GM18498 (cell line): ENCODE measurements around the gene OR2T34.
A peak's percentile ranks its signal among the peaks of the same experiment; 100 is the strongest.
"Not testable (repeated sequence)": the region's sequence is repeated elsewhere in the genome, so short reads cannot be mapped to it uniquely, and the experiment has no call there.

Source experiments
- ATAC-seq: cut with Tn5 transposase; IDR thresholded peaks from one replicate; pipeline ENCODE4 v1.9.1; 2021; ENCODE audit warnings: mild to moderate bottlenecking, moderate library complexity; ENCODE audit not compliant: unreplicated experiment

The OR2T34 gene, protein sequence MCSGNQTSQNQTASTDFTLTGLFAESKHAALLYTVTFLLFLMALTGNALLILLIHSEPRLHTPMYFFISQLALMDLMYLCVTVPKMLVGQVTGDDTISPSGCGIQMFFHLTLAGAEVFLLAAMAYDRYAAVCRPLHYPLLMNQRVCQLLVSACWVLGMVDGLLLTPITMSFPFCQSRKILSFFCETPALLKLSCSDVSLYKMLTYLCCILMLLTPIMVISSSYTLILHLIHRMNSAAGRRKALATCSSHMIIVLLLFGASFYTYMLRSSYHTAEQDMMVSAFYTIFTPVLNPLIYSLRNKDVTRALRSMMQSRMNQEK

DNA sequence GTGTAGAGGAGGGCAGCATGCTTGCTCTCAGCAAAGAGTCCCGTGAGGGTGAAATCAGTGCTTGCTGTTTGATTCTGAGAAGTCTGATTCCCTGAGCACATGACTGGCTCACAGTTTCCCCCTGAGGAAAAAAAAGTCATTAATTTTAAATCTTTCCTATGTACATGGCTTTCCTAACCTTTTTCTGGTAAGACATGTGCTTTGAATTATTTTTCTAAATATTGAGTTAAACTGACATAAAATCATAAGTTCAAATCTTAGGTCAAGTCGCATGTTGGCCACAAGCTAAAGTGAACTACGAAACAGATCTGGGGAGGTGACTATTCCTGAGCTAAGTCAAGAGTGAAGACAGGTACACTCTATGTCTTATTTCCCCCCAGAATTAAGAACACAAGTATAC is at the start of gene OR2T34:
OR2T34 (minus strand) TSS at position 101 of the 400 bp plus-strand sequence; CDS start at position 101, 0 bp downstream.
- not testable (repeated sequence) for ATAC-seq

DNA sequence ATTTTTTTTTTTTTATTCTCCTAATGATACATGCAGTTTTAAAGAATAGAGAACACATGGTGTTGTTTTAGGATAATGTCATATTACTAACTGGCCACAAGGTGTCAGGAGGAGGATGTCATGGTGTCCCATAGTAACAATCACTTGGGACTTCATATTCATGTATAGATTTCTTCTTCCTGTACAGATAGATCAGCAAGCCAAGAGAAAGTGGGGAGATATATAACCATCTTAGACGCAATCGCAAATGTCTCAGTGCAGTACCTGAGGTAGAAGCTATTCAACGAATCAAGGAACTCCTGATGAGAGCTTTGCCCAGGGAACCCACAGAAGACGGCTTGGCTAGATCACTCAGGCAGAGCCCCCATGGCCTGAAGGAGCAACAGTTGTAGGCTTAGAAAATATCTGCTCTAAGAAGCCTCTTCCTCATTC is 48.0 kb upstream of the OR2T34 start:
- peak; percentile 88 for ATAC-seq

DNA sequence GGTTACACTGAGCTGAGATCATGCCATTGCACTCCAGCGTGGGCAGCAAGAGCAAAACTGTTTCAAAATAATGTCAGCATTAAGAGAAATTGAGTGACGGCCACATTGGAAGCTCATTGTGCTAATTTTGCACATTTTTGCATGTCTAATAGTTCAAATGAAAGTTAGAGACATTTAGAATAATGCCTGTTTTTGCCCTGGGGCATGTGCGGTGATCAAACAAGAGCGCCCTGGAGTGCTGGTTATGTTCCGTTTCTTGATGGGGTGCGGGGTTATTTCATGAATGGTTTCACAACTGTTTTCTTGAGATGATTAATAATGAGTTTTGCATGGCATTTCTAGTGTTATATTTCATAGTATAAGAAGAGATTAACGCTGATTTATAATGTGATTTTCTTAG is 47.2 kb upstream of the OR2T34 start:
- no peak for ATAC-seq

DNA sequence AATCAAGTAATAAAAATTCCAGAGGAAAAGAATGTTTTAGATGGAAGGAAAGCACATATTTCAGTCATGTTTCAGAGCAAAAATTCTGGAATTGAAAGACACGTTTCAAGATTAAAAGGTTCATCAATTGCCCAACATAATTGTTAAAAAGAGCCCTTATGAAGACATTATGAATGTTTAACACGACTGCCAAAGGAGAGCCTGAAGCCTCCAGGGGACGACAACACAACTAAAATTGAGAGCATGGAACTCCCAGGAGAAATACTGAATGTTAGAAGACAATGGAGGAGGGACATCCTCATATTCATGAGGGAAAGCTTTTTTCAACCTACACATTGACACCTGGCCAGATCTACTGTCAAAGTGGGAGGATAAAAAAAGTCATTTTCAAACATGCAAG is 44.3 kb upstream of the OR2T34 start:
- ATAC-seq, result no peak

DNA sequence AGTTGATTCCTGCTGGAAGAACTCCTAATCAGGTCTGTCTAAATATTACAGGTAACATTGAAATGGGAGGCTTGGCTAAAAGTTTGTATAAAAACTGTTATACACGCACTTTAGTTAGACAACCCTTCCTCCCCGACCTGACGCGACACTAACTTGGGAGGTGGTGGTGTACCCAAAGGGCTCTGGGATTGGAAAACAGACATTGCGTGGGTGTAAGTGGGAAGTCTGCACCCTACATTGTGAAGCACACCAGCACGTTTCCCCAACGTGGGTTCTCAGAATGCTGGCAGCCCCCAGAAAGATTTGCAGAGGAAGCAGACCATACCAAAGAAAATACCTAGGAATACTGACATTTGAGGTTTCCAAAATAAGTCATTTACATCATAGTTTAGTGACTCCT is 43.6 kb upstream of the OR2T34 start:
- ATAC-seq, result no peak

DNA sequence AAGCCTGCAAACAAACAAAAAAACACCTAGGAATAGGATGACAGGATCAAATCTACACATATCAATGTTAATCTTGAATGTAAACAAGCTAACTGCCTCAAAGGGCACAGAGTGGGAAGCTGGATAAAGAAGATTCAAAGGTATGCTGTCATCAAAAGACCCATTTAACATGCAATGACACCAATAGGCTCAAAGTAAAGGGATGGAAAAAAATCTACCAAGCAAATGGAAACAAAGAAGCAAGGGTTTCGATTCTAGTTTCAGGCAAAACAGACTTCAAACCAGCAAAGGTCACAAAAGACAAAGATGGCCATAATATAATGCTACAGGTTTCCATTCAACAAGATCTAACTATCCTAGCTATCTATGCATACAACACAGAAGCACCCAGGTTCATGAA is 39.2 kb upstream of the OR2T34 start:
- no peak for ATAC-seq

DNA sequence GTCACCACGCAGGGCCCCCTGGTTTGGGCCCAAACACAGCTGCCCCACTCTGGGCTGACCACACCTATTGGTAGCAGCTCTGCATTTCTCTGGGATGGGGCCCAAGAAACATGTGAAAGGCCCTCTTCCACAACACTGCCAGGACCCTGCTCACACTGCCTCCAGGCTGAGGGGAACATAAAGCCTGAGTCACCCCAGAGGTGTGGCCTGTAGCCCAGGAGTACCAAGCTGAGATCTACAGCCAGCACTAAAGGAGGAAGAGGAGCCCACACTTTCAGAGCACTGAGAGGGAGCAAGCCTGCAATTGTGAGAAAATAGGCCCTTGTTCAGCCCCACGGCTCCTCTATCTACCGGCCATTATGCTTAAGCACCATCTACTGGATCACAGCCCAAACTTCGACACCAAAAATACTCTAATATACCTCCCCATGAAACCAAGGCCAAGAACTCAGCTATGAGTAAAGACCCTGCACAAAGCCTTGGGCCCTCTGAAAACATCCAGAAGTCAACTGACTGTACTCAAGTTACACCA is 37.4 kb upstream of the OR2T34 start:
- ATAC-seq, result no peak

DNA sequence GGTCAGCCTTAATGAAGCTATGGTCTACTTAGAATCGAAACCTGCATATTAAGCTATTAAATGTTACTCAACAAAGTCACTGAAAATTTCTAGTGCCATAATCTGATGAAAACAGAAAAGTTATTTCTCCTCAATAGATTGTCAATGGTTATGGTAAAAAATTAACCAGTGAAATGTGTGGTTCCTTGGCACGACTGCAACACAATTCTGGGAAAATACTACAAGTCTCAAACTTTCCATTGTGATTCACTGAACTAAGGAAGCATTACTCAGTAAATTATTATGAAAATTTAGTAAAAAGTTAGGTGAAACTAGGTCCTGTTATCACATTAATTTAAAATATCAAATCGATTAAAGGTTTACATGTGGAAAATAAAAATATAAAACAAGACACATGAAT is 35.7 kb upstream of the OR2T34 start:
- ATAC-seq, result no peak

DNA sequence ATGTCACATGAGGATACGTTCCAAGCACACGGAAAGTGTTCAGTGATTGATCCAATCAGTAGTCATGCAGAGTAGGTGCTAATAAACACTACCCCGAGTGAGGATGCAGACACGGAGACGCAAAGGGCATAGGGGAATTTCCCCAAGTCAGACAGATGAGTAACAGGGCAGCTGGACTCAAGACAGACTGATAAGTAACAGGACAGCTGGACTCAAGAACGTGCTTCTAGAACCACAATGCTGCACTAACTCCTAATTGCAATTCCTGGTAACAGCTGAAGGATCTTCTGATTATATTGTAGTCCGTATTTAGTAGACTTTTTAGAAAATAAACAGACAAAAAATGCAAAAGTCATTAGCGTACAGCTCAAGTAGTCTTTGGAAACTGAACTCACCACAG is 24.8 kb upstream of the OR2T34 start:
- no peak for ATAC-seq

DNA sequence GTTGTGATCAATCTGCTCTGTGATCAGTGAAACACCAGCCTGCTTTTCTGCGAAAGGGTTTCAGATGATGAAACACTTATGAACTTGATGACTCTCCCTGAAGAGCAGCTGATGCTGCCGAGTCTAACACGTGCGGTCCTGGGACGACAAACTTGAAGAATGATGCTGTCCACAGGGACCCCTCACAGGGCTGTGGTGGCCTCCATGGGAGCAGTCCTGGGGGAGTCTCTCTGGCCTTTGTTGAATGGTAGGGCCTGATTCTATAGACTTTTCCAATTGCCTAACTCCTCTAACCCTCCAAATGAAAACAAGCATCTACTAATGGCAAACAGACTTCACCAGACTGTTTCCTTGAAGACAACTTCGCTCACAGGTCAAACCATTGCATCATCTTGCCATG is 23.0 kb upstream of the OR2T34 start, which contains the start of gene OR2T10:
OR2T10 (minus strand) TSS at position 112 of the 400 bp plus-strand sequence. CDS start 3,932 bp downstream, outside the sequence.
- no peak for ATAC-seq

DNA sequence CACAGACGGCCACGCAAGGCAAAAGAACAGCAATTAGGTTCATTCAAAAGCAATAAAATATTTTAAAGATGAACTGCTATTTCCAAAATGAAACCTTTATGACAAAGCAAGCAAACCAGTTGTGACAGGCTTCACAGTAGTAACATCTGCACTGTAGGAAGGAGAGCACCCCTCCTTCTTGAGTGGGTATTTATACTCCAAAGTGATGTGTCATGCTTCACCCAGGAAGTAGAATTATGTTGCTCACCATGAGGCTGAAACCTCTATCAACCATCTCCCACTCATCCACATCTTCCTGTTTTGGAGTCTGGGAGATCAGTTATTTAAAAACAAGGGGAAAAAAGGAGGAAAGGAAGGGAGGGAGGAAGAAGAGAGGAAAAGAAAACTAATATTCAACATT is 22.1 kb upstream of the OR2T34 start:
- no peak for ATAC-seq

DNA sequence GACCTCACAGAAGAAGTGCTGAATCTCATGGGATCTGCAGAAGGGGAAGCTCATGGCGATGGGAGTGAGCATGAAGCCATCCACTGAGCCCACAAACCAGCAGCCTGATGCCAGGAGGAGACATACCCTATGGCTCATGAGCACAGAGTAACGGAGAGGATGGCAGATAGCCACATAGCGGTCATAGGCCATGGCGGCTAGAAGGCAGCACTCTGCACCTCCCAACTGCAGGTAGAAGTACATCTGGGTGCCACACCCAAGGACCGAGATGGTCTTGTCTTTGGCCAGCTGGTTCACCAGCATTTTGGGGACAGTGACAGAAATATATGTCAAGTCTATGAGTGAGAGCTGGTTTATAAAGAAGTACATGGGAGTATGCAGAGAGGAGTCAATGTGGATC is 18.7 kb upstream of the OR2T34 start:
- no peak for ATAC-seq

DNA sequence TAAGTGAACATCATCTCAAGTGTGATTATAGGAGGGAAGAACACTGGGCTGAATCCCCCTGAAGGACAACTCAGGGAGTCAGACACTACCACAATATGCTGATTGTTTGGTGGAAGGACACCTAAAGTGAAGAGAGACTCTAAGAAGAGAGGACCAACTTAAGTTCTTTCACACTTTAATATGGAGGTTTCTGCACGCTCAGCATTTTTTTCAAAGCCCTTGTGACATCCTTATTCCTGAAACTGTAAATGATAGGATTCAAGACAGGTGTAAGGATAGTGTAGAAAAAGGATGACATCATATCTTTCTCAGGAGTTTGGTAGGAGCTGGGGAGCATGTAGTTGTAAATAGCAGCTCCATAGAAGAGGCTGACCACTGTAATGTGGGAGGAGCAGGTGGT is 18.1 kb upstream of the OR2T34 start:
- ATAC-seq, result no peak

DNA sequence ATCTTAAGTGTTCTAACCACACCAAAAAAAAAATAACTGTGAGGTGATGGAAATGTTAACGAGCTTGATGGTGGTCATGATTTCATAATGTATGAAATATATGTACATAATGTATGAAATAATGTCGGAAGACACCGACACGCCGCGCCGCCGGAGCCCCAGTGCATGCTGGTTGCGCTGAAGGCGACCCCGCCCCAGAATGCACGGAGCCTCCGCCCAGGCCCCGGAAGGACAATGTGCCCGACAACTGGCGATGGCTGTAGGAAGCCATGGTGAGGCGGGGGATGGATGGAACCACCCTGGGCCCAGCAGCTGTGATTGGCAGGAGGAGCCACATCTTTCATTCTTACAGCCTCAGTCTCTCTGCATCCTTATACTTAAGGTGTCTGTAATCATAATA is 15.5 kb upstream of the OR2T34 start:
- no peak for ATAC-seq

DNA sequence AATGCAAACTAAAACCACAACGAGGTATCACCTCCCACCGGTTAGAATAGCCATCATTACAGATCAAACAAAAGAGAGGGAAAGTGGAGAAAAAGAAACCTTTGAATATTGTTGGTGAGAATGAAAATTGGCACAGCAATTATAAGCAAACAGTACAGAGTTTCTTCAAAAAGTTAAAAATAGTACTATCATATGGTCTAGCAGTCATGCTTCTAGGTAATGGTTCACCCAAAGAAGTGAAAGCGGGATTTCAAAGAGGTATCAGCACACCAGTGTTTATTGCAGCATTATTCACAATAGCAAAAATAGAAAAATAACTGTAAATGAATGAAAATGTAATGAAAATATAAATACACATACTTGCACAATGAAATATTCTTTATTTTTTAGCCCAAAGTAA is 14.8 kb upstream of the OR2T34 start:
- ATAC-seq, result no peak

DNA sequence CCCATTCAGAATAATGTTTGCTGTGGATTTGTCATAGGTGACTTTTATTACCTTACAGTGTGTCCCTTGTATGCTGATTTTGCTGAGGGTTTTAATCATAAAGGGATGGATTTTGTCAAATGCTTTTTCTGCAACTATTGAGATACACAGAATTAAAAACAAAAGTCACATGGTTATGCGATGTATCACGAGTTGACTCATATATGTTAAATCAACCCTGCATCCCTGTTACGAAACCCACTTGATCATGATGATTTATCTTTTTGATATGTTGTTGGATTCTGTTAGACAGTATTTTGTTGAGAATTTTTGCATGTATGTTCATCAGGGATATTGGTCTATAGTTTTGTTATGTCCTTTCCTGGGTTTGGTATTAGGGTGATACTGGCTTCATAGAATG is 10.7 kb upstream of the OR2T34 start:
- no peak for ATAC-seq

DNA sequence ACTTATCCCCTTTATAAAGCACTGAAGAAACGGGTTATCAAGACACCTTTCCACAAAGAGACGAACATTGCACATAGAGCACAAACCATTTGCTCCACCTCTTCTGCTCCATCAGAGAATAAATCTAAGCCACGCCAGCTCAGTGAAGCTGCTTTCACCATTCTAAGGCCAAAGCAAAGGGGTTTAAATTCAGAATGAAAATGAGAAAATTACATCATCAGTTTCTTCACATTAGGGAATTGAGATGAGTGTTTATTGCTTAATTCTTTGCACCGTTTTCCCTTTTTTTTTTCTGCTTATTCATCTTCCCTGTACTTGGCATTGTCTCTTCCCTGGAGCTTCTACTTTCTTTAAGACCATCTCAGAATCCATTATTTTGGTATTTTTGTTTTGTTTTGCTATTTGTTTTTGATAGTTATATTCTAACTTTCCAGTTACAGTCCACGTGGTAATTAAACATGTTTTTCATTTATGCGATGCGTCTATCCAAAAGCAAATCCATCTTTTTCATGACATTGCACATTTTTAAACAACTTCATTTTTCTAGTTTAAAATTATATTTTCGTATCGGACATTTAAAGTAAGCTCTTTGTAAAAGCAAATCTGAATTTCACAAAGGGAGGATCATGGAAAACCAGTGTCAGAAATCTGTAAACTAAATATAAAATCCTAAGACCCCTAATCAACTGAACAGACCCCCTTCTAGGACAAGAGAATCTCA is 1.9 kb upstream of the OR2T34 start:
- ATAC-seq, result no peak

DNA sequence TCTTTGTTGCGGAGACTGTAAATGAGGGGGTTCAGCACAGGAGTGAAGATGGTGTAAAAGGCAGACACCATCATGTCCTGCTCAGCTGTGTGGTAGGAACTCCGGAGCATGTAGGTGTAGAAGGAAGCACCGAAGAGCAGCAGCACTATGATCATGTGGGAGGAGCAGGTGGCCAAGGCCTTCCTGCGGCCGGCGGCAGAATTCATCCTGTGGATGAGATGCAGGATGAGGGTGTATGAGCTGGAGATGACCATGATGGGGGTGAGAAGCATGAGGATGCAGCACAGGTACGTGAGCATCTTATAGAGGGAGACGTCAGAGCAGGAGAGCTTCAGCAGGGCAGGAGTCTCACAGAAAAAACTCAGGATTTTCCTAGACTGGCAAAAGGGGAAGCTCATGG is 701 bp downstream of the OR2T34 start:
- not testable (repeated sequence) for ATAC-seq

DNA sequence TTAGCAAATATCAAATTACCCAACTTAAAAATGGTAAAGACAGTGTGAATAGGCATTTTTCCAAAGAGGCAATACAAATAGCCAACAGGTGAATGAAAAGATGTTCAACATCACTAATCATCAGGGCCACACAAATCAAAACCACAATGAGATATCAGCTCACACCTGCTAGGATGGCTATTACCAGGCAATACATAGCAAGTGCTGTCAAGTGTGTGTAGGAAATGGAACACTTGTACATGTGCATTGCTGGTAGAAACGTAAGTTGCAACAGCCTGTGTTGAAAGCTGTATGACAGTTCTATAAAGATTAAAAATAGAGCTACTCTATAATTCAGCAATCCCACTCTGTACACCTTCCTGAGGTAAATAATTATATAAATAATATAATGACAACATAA is 2.5 kb downstream of the OR2T34 start:
- peak; percentile 84 for ATAC-seq

DNA sequence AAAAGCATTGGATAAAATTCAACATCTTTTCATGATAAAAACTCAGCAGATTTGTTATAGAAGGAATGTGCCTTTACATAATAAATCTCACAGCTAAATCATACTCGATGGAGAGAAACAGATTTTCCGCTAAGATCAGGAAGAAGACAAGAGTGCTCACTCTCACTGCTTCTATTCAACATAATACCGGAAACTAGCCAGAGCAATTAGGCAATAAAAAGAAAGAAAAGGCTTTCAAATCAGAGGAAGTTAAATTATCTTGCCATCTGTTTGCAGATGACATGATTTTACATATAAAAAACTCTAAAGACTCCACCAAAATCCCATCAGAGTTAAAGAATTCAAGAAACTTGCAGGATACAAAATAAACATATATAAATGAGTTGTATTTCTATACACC is 3.7 kb downstream of the OR2T34 start:
- not testable (repeated sequence) for ATAC-seq

DNA sequence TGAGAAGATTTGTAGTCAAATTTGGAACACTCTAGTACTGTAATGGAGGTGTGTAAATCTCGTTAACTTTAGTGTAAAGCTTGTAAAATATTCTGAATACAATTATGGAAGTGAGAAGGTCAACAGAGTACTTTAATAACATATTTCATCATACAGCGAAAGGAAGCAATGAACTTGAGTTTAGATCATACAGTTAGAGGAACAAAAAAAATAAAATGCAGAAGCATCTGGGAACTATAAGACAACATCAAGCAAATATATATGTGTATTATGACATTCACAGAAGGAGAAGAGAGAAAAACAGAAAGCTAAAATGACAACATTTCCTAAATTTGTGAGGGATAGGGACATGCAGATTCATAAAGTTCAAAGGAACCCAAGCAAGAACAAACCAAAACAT is 5.5 kb downstream of the OR2T34 start:
- not testable (repeated sequence) for ATAC-seq
